Body of pancreas (tissue), 4 donors: Measurements from ENCODE around the gene RPGRIP1L. TPM values are rescaled to one million over a fixed set of nuclear protein-coding genes. Genes with fewer than 3 reads are reported as not detected.

Experiments used
- ATAC-seq: fragments of 150-250 bp; one replicate; pipeline ENCODE4 v1.9.1; 2016
- DNase-seq, 4 donors: peaks; one replicate each; pipeline ENCODE4 v3.0.0-alpha.2; 2019
- H3K27ac ChIP-seq, 4 donors: fragments of 200-600 bp; sonication (generic); 1 replicate in 3 of 4; 2 replicates in 1 of 4; pipeline versions ENCODE4 v1.5.1 to v1.6.1; 2016 to 2019; ENCODE audit warnings: mild to moderate bottlenecking in 1 of 4, mixed read lengths in 1 of 4, moderate library complexity in 1 of 4
- H3K27me3 ChIP-seq, 2 donors: fragments of 200-600 bp; sonication (generic); one replicate each; pipeline ENCODE4 v1.6.0; 2016; ENCODE audit warnings: mild to moderate bottlenecking in 1 of 2
- H3K36me3 ChIP-seq, 2 donors: fragments of 200-600 bp; sonication (generic); replicated peaks in 1 of 2; 2 replicates each; pipeline ENCODE4 v1.5.1; 2016; ENCODE audit warnings: low read depth in 2 of 2; ENCODE audit not compliant: insufficient read depth in 1 of 2
- H3K4me1 ChIP-seq: fragments of 200-600 bp; sonication (generic); one replicate; pipeline ENCODE4 v1.6.0; 2016
- H3K4me3 ChIP-seq, 2 donors: fragments of 200-600 bp; sonication (generic); 1 replicate in 1 of 2; 2 replicates in 1 of 2; pipeline ENCODE4 v1.5.1; 2016 to 2019
- H3K9me3 ChIP-seq, 3 donors: fragments of 200-600 bp; sonication (generic); 1 replicate in 2 of 3; 2 replicates in 1 of 3; pipeline ENCODE4 v1.5.1; 2016
- CTCF ChIP-seq, 7 experiments: fragments of 450-650 bp in 4 of 7; fragments of 200-600 bp in 3 of 7; sonication (generic) in 3 of 7; IDR thresholded peaks; one replicate each; pipeline ENCODE4 v1.5.1; 2016 to 2019; ENCODE audit warnings: antibody characterized with exemption in 7 of 7
- POLR2A ChIP-seq, 3 donors: fragments of 450-650 bp; IDR thresholded peaks; one replicate each; pipeline ENCODE4 v1.6.1; 2016; ENCODE audit warnings: antibody characterized with exemption in 3 of 3, mild to moderate bottlenecking in 2 of 3
- WGBS, 2 donors: methylation state at CpG; one replicate each; pipeline ENCODE4 v1.1.5; 2017; 5-methylcytosine and 5-hydroxymethylcytosine counted together
- intact Hi-C: fragments of 100-400 bp; cut with DNase I; formaldehyde crosslinking; loops from one replicate; pipeline ENCODE4 v1.15.1; 2023
- total RNA-seq, 2 donors: library from RNA; depleted of rRNA; stranded (reverse); fragments of >200 nt; gene quantifications; one replicate each; pipeline ENCODE4 v1.1.0, GENCODE V29; 2016

RPGRIP1L gene
- total RNA-seq, 2 donors from 2014 or later: 2.9 to 4.3 TPM

DNA sequence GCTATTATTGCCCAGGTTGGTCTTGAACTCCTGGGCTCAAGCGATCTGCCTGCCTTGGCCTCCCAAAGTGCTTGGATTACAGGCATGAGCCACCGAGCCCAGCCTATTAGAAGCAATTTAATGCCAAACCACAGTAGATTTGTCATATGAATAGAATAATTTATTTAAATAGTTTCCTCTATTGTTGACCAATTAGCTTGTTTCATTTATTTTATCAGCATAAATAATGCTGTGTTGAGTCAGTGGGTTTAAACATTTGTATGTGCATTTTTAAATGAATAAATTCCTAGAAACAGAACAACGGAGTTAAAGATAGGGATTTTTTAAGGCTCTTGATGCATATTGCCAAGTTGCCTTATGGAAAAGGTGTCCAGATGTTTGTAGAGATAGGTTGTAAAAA is 27.0 kb upstream of the RPGRIP1L start:
- TF ChIP-seq CTCF (IDR thresholded peaks at IDR 0.05) (no peak), POLR2A (IDR thresholded peaks at IDR 0.05) (no peak)
- Histone ChIP-seq H3K36me3 (no peaks in the 10 kb centered on the region), H3K27ac (no peak overlapping the region), H3K4me3 (no peak overlapping the region), H3K9me3 (no peaks in the 10 kb centered on the region), H3K4me1 (peaks cover 16% of the 10 kb centered on the region), H3K27me3 (no peaks in the 10 kb centered on the region)
- ATAC-seq (no peak), DNase-seq (no peak)
- WGBS, 2 donors: 87 to 89% methylated on average over 3 of the region's 3 CpGs
- intact Hi-C loops: no loop called here

DNA sequence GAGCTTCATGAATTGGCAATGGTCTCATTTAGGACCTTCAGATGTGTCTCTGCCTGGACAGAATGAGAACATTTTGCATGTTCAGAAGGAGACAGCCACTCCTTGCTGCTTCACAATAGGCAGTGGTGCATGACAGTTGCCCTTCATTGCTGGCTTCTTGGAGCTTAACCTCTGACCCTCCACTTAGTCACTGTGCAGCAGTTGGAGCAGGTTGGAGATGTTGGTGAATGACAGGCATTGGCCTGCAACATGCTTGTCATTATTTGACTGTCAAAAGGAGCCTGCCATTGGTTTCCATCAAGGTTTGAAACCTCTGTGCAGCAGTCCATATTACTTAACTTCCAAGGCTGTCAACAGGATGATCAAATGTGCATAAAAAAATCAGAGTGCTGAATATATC is 23.0 kb upstream of the RPGRIP1L start:
- no peak overlapping the region for H3K27ac ChIP-seq
- DNase-seq (no peak), ATAC-seq (no peak)
- peaks cover 7% of the 10 kb centered on the region for H3K4me1 ChIP-seq
- no peaks in the 10 kb centered on the region for H3K27me3 ChIP-seq
- H3K4me3 ChIP-seq: no peak overlapping the region
- H3K36me3 ChIP-seq: no peaks in the 10 kb centered on the region
- intact Hi-C loops: no loop called here
- TF ChIP-seq POLR2A (IDR thresholded peaks at IDR 0.05) (no peak), CTCF (IDR thresholded peaks at IDR 0.05) (no peak)
- no peaks in the 10 kb centered on the region for H3K9me3 ChIP-seq

DNA sequence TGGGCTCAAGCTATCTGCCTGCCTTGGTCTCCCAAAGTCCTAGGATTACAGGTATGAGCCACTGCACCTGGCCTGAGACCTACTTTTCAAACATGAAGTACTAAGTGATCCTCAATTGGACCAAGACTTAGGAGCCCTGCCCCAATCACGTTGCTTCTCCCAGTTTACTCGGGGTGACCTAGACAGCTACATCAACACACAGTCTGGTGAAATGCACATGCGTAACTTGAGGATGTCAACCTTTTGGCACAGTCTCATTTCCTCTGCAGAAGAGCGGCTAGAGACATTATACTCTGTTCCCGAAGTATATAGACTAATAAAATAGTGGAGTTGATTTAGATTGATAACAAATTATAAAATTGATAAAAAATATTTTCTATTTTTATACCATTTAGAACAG is 17.4 kb upstream of the RPGRIP1L start:
- ATAC-seq (no peak), DNase-seq (no peak)
- H3K4me1 ChIP-seq: peaks cover 12% of the 10 kb centered on the region
- no peaks in the 10 kb centered on the region for H3K9me3 ChIP-seq
- H3K27me3 ChIP-seq: no peaks in the 10 kb centered on the region
- intact Hi-C loops: no loop called here
- no peaks in the 10 kb centered on the region for H3K36me3 ChIP-seq
- no peak overlapping the region for H3K4me3 ChIP-seq
- no peak for TF ChIP-seq CTCF (IDR thresholded peaks at IDR 0.05)
- TF ChIP-seq POLR2A (IDR thresholded peaks at IDR 0.05): no peak
- H3K27ac ChIP-seq: no peak overlapping the region
- 85 to 90% methylated on average over 5 of the region's 5 CpGs for WGBS, 2 donors

DNA sequence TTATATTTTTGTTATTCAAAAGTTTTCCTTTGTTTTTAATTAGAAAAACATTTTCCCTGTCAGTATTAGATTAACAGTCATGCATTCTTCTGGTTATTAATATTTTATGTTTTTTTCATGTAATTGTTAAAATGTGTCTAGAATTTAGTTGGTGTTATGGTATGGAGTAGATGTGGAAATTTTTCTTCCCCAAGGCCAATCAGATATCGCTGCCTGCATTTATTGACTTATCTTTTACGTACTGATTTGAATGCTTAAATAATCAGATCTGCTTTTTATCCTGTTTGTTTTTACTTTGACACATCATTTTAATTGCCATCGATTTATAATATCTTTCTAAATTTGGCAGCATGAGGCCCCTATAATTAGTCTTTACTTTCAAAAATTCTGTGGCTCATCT is 13.9 kb upstream of the RPGRIP1L start:
- intact Hi-C loops: no loop called here
- no peak for DNase-seq
- Histone ChIP-seq H3K27me3 (no peaks in the 10 kb centered on the region), H3K4me3 (no peak overlapping the region), H3K36me3 (no peaks in the 10 kb centered on the region), H3K27ac (no peak overlapping the region), H3K4me1 (peaks cover 20% of the 10 kb centered on the region), H3K9me3 (no peaks in the 10 kb centered on the region)
- WGBS, 2 donors: 35 to 37% methylated on average over 3 of the region's 3 CpGs
- no peak for TF ChIP-seq CTCF (IDR thresholded peaks at IDR 0.05)
- TF ChIP-seq POLR2A (IDR thresholded peaks at IDR 0.05): no peak
- no peak for ATAC-seq

DNA sequence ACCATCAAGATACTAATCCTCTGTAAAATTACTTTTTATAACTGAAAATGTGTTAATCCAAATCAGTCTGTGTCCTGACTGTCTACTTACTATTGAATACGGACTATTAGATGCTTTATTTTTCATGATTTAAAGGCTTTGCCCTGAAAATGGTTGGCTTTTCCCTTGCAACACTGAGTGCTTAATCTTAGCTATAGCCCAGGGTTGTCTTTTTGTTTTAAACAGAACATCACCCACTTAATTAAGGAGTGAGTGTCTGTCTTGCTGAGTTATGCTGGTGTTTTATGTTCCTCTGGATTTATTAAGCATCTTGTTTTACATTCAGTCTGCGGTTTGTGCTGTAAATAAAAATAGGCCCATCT is 11.3 kb upstream of the RPGRIP1L start:
- intact Hi-C loops: no loop called here

More for the DNA sequence above, 11.3 kb upstream of the RPGRIP1L start:
- Histone ChIP-seq H3K4me3 (no peak overlapping the region), H3K9me3 (no peaks in the 10 kb centered on the region), H3K4me1 (peaks cover 29% of the 10 kb centered on the region), H3K36me3 (no peaks in the 10 kb centered on the region), H3K27me3 (no peaks in the 10 kb centered on the region), H3K27ac (no peak overlapping the region)
- ATAC-seq (no peak), DNase-seq (no peak)
- TF ChIP-seq CTCF (IDR thresholded peaks at IDR 0.05): no peak
- TF ChIP-seq POLR2A (IDR thresholded peaks at IDR 0.05): no peak
- WGBS, 2 donors: 85 to 93% methylated on average over 2 of the region's 2 CpGs
